ENCODE measurements around the gene KCND1.

KCND1 gene

GRCh38 chrX:48945517-48946348 lies 25.9 kb downstream of the KCND1 start:
- H4K12ac ChIP-seq (ENCODE audit: low read depth, low read length): no peak overlapping the region
- no peak overlapping the region for H2AK5ac ChIP-seq (ENCODE audit: low read length)
- no peak overlapping the region for H4K91ac ChIP-seq (ENCODE audit: low read depth, low read length)
- no peak overlapping the region for H3K27ac ChIP-seq (ENCODE audit: low read depth, low read length)
- no peaks in the 10 kb centered on the region for H3K79me1 ChIP-seq (ENCODE audit: low read length)
- no peaks in the 10 kb centered on the region for H3K9me3 ChIP-seq (ENCODE audit: insufficient read depth, low read depth, low read length)
- no peak overlapping the region for H2AFZ ChIP-seq (ENCODE audit: insufficient read depth, low read length, poor library complexity)
- H3K23ac ChIP-seq (ENCODE audit: low read length): no peak overlapping the region
- H3K79me2 ChIP-seq (ENCODE audit: control insufficient read depth, insufficient read depth, low read length, poor library complexity): no peaks in the 10 kb centered on the region
- DNase-seq: peak; percentile 23 to 51
- H3K4ac ChIP-seq (ENCODE audit: low read depth, low read length): no peak overlapping the region
- H2BK12ac ChIP-seq (ENCODE audit: low read length): no peak overlapping the region
- H3K4me3 ChIP-seq (ENCODE audit: low read depth, low read length): no peak overlapping the region
- H3K14ac ChIP-seq (ENCODE audit: low read length): no peak overlapping the region
- WGBS (ENCODE audit: extremely low coverage, insufficient coverage, insufficient read length): no CpG with 5 or more reads among the region's 8 CpGs
- H4K8ac ChIP-seq (ENCODE audit: low read depth, low read length): no peak overlapping the region
- H2BK5ac ChIP-seq (ENCODE audit: low read depth, low read length, poor library complexity): no peak overlapping the region
- H3K4me2 ChIP-seq (ENCODE audit: low read length): no peak overlapping the region
- H3K9ac ChIP-seq (ENCODE audit: low read length): no peak overlapping the region
- no peak overlapping the region for H3K18ac ChIP-seq (ENCODE audit: low read length)
- H2BK120ac ChIP-seq (ENCODE audit: insufficient read depth, low read length, poor library complexity): no peak overlapping the region
- peaks cover 0 to under 1% of the 10 kb centered on the region in 2 experiments for H3K4me1 ChIP-seq (ENCODE audit: control insufficient read depth in 1 of 2, insufficient read depth in 2 of 2, low read length in 2 of 2)
- peaks cover 18 to 22% of the 10 kb centered on the region in 2 experiments for H3K36me3 ChIP-seq (ENCODE audit: control insufficient read depth in 1 of 2, insufficient read depth in 2 of 2, low read length in 2 of 2)
- H3K27me3 ChIP-seq (ENCODE audit: insufficient read depth, low read length): no peaks in the 10 kb centered on the region

GRCh38 chrX:48942895-48943294 lies 28.7 kb downstream of the KCND1 start:
- H2BK5ac ChIP-seq (ENCODE audit: low read depth, low read length, poor library complexity): no peak overlapping the region
- no peak overlapping the region for H4K8ac ChIP-seq (ENCODE audit: low read depth, low read length)
- no peak overlapping the region for H3K27ac ChIP-seq (ENCODE audit: low read depth, low read length)
- no peak overlapping the region for H2BK120ac ChIP-seq (ENCODE audit: insufficient read depth, low read length, poor library complexity)
- no peak overlapping the region for H2AFZ ChIP-seq (ENCODE audit: insufficient read depth, low read length, poor library complexity)
- no peak overlapping the region for H3K14ac ChIP-seq (ENCODE audit: low read length)
- H3K27me3 ChIP-seq (ENCODE audit: insufficient read depth, low read length): no peaks in the 10 kb centered on the region
- H3K9me3 ChIP-seq (ENCODE audit: insufficient read depth, low read depth, low read length): no peaks in the 10 kb centered on the region
- no peaks in the 10 kb centered on the region for H3K79me1 ChIP-seq (ENCODE audit: low read length)
- DNase-seq: no peak
- no peak overlapping the region for H2AK5ac ChIP-seq (ENCODE audit: low read length)
- H3K36me3 ChIP-seq (ENCODE audit: control insufficient read depth in 1 of 2, insufficient read depth in 2 of 2, low read length in 2 of 2): peaks cover 30 to 36% of the 10 kb centered on the region in 2 experiments
- WGBS (ENCODE audit: extremely low coverage, insufficient coverage, insufficient read length): no CpG with 5 or more reads among the region's 2 CpGs
- H3K9ac ChIP-seq (ENCODE audit: low read length): no peak overlapping the region
- no peak overlapping the region for H2BK12ac ChIP-seq (ENCODE audit: low read length)
- H3K4me2 ChIP-seq (ENCODE audit: low read length): no peak overlapping the region
- peak overlapping the region; percentile 46 for H3K4ac ChIP-seq (ENCODE audit: low read depth, low read length)
- peaks cover 0 to 2% of the 10 kb centered on the region in 2 experiments for H3K4me1 ChIP-seq (ENCODE audit: control insufficient read depth in 1 of 2, insufficient read depth in 2 of 2, low read length in 2 of 2)
- no peak overlapping the region for H4K91ac ChIP-seq (ENCODE audit: low read depth, low read length)
- no peaks in the 10 kb centered on the region for H3K79me2 ChIP-seq (ENCODE audit: control insufficient read depth, insufficient read depth, low read length, poor library complexity)
- H3K18ac ChIP-seq (ENCODE audit: low read length): no peak overlapping the region
- no peak overlapping the region for H3K4me3 ChIP-seq (ENCODE audit: low read depth, low read length)
- no peak overlapping the region for H3K23ac ChIP-seq (ENCODE audit: low read length)
- no peak overlapping the region for H4K12ac ChIP-seq (ENCODE audit: low read depth, low read length)

GRCh38 chrX:48940404-48940955 lies 31.2 kb downstream of the KCND1 start:
- no peak overlapping the region for H4K12ac ChIP-seq (ENCODE audit: low read depth, low read length)
- no peak overlapping the region for H2AK5ac ChIP-seq (ENCODE audit: low read length)
- H3K27ac ChIP-seq (ENCODE audit: low read depth, low read length): no peak overlapping the region
- H2BK120ac ChIP-seq (ENCODE audit: insufficient read depth, low read length, poor library complexity): no peak overlapping the region
- H4K91ac ChIP-seq (ENCODE audit: low read depth, low read length): no peak overlapping the region
- no peak overlapping the region for H3K14ac ChIP-seq (ENCODE audit: low read length)
- H3K36me3 ChIP-seq (ENCODE audit: control insufficient read depth in 1 of 2, insufficient read depth in 2 of 2, low read length in 2 of 2): peaks cover 37 to 47% of the 10 kb centered on the region in 2 experiments
- no peaks in the 10 kb centered on the region for H3K79me1 ChIP-seq (ENCODE audit: low read length)
- no peaks in the 10 kb centered on the region for H3K79me2 ChIP-seq (ENCODE audit: control insufficient read depth, insufficient read depth, low read length, poor library complexity)
- no peak overlapping the region for H3K9ac ChIP-seq (ENCODE audit: low read length)
- H2BK12ac ChIP-seq (ENCODE audit: low read length): no peak overlapping the region
- no peak overlapping the region for H3K4me3 ChIP-seq (ENCODE audit: low read depth, low read length)
- H3K9me3 ChIP-seq (ENCODE audit: insufficient read depth, low read depth, low read length): no peaks in the 10 kb centered on the region
- no CpG with 5 or more reads among the region's 2 CpGs for WGBS (ENCODE audit: extremely low coverage, insufficient coverage, insufficient read length)
- H3K4ac ChIP-seq (ENCODE audit: low read depth, low read length): peak overlapping the region; percentile 57
- no peak overlapping the region for H2AFZ ChIP-seq (ENCODE audit: insufficient read depth, low read length, poor library complexity)
- no peak overlapping the region for H3K23ac ChIP-seq (ENCODE audit: low read length)
- H2BK5ac ChIP-seq (ENCODE audit: low read depth, low read length, poor library complexity): no peak overlapping the region
- H4K8ac ChIP-seq (ENCODE audit: low read depth, low read length): no peak overlapping the region
- no peak overlapping the region for H3K4me2 ChIP-seq (ENCODE audit: low read length)
- H3K18ac ChIP-seq (ENCODE audit: low read length): no peak overlapping the region
- no peak for DNase-seq
- H3K27me3 ChIP-seq (ENCODE audit: insufficient read depth, low read length): no peaks in the 10 kb centered on the region
- peaks cover 0 to 2% of the 10 kb centered on the region in 2 experiments for H3K4me1 ChIP-seq (ENCODE audit: control insufficient read depth in 1 of 2, insufficient read depth in 2 of 2, low read length in 2 of 2)

GRCh38 chrX:48939524-48940228 lies 32.0 kb downstream of the KCND1 start:
- H2BK12ac ChIP-seq (ENCODE audit: low read length): no peak overlapping the region
- H3K14ac ChIP-seq (ENCODE audit: low read length): no peak overlapping the region
- H4K91ac ChIP-seq (ENCODE audit: low read depth, low read length): no peak overlapping the region
- H3K23ac ChIP-seq (ENCODE audit: low read length): no peak overlapping the region
- H4K8ac ChIP-seq (ENCODE audit: low read depth, low read length): no peak overlapping the region
- H3K27ac ChIP-seq (ENCODE audit: low read depth, low read length): no peak overlapping the region
- H3K9ac ChIP-seq (ENCODE audit: low read length): no peak overlapping the region
- no peaks in the 10 kb centered on the region for H3K9me3 ChIP-seq (ENCODE audit: insufficient read depth, low read depth, low read length)
- DNase-seq: no peak
- no peaks in the 10 kb centered on the region for H3K79me2 ChIP-seq (ENCODE audit: control insufficient read depth, insufficient read depth, low read length, poor library complexity)
- H2BK120ac ChIP-seq (ENCODE audit: insufficient read depth, low read length, poor library complexity): no peak overlapping the region
- H2AK5ac ChIP-seq (ENCODE audit: low read length): no peak overlapping the region
- H3K4me2 ChIP-seq (ENCODE audit: low read length): no peak overlapping the region
- H4K12ac ChIP-seq (ENCODE audit: low read depth, low read length): no peak overlapping the region
- H3K4ac ChIP-seq (ENCODE audit: low read depth, low read length): no peak overlapping the region
- no peaks in the 10 kb centered on the region for H3K27me3 ChIP-seq (ENCODE audit: insufficient read depth, low read length)
- H3K79me1 ChIP-seq (ENCODE audit: low read length): no peaks in the 10 kb centered on the region
- peaks cover 39 to 53% of the 10 kb centered on the region in 2 experiments for H3K36me3 ChIP-seq (ENCODE audit: control insufficient read depth in 1 of 2, insufficient read depth in 2 of 2, low read length in 2 of 2)
- no CpG with 5 or more reads among the region's 3 CpGs for WGBS (ENCODE audit: extremely low coverage, insufficient coverage, insufficient read length)
- peaks cover 0 to 2% of the 10 kb centered on the region in 2 experiments for H3K4me1 ChIP-seq (ENCODE audit: control insufficient read depth in 1 of 2, insufficient read depth in 2 of 2, low read length in 2 of 2)
- no peak overlapping the region for H3K4me3 ChIP-seq (ENCODE audit: low read depth, low read length)
- no peak overlapping the region for H2BK5ac ChIP-seq (ENCODE audit: low read depth, low read length, poor library complexity)
- H2AFZ ChIP-seq (ENCODE audit: insufficient read depth, low read length, poor library complexity): no peak overlapping the region
- H3K18ac ChIP-seq (ENCODE audit: low read length): no peak overlapping the region

Data from trophoblast cell (in vitro differentiated cells and primary cell).